Neuronal stem cell (in vitro differentiated cells): ENCODE data around the gene KRT7.
A peak's percentile ranks its signal among the peaks of the same experiment; 100 is the strongest.
"Not testable (repeated sequence)": the region's sequence is repeated elsewhere in the genome, so short reads cannot be mapped to it uniquely, and the experiment has no call there.

ENCODE experiments used
- DNase-seq: peaks from one replicate; pipeline ENCODE4 v3.0.0-alpha.2; 2013; ENCODE audit warnings: low spot score
- H2AFZ ChIP-seq: one replicate; pipeline ENCODE4 v1.6.1; 2013; ENCODE audit warnings: mild to moderate bottlenecking, low read length, inconsistent platforms
- H2AK5ac ChIP-seq: 2 replicates; pipeline ENCODE4 v1.6.1; 2013; ENCODE audit warnings: low read depth, mild to moderate bottlenecking, inconsistent platforms, low read length, moderate library complexity, mixed read lengths
- H2BK120ac ChIP-seq: 2 replicates; pipeline ENCODE4 v1.6.1; 2013; ENCODE audit warnings: low read depth, mild to moderate bottlenecking, inconsistent platforms, low read length, moderate library complexity, mixed read lengths
- H2BK12ac ChIP-seq: one replicate; pipeline ENCODE4 v1.6.1; 2013; ENCODE audit warnings: low read length, inconsistent platforms
- H2BK15ac ChIP-seq: 2 replicates; pipeline ENCODE4 v1.6.1; 2013; ENCODE audit warnings: mild to moderate bottlenecking, low read length, inconsistent platforms, mixed read lengths
- H2BK5ac ChIP-seq: one replicate; pipeline ENCODE4 v1.6.1; 2013; ENCODE audit warnings: inconsistent platforms, mild to moderate bottlenecking, low read length, moderate library complexity
- H3K14ac ChIP-seq: one replicate; pipeline ENCODE4 v1.6.1; 2013; ENCODE audit warnings: low read length, inconsistent platforms
- H3K18ac ChIP-seq: 2 replicates; pipeline ENCODE4 v1.6.1; 2013; ENCODE audit warnings: low read length, inconsistent platforms
- H3K23ac ChIP-seq: 2 replicates; pipeline ENCODE4 v1.6.1; 2013; ENCODE audit warnings: low read depth, mild to moderate bottlenecking, mixed read lengths, low read length, inconsistent platforms; ENCODE audit not compliant: poor library complexity
- H3K27ac ChIP-seq: replicated peaks from 3 replicates; pipeline ENCODE4 v1.5.1; 2013; ENCODE audit warnings: low read length, inconsistent platforms
- H3K27me3 ChIP-seq, 3 experiments: 2 replicates each; pipeline ENCODE4 v1.6.1; 2013; ENCODE audit warnings: low read length in 3 of 3, mild to moderate bottlenecking in 2 of 3, inconsistent platforms in 1 of 3, low read depth in 1 of 3, mixed read lengths in 1 of 3, moderate library complexity in 1 of 3; ENCODE audit not compliant: control insufficient read depth in 3 of 3, insufficient read depth in 3 of 3
- H3K36me3 ChIP-seq, 2 donors: replicated peaks in 1 of 2; 2 replicates each; pipeline ENCODE4 v1.6.1; 2013; ENCODE audit warnings: low read length in 2 of 2; ENCODE audit not compliant: control insufficient read depth in 2 of 2, insufficient read depth in 2 of 2
- H3K4ac ChIP-seq: 2 replicates; pipeline ENCODE4 v1.6.1; 2013; ENCODE audit warnings: inconsistent platforms, mild to moderate bottlenecking, low read length, moderate library complexity
- H3K4me1 ChIP-seq, 2 donors: 1 replicate in 1 of 2; 2 replicates in 1 of 2; pipeline ENCODE4 v1.6.1; 2013; ENCODE audit warnings: low read length in 2 of 2, low read depth in 1 of 2; ENCODE audit not compliant: control insufficient read depth in 2 of 2, insufficient read depth in 1 of 2
- H3K4me2 ChIP-seq: one replicate; pipeline ENCODE4 v1.6.1; 2013; ENCODE audit warnings: mild to moderate bottlenecking, low read length, inconsistent platforms; ENCODE audit not compliant: insufficient read depth, poor library complexity, severe bottlenecking
- H3K4me3 ChIP-seq, 2 donors: 2 replicates each; pipeline ENCODE4 v1.5.1; 2013; ENCODE audit warnings: low read length in 2 of 2, mild to moderate bottlenecking in 2 of 2, inconsistent platforms in 1 of 2, moderate library complexity in 1 of 2
- H3K79me1 ChIP-seq: one replicate; pipeline ENCODE4 v1.6.1; 2013; ENCODE audit warnings: low read depth, mild to moderate bottlenecking, inconsistent platforms, low read length, moderate library complexity
- H3K9ac ChIP-seq: one replicate; pipeline ENCODE4 v1.6.1; 2013; ENCODE audit warnings: mild to moderate bottlenecking, low read depth, low read length, inconsistent platforms; ENCODE audit not compliant: poor library complexity
- H3K9me3 ChIP-seq, 2 donors: replicated peaks in 1 of 2; 2 replicates each; pipeline versions ENCODE3 to v1.6.1; 2013; ENCODE audit warnings: low read length in 2 of 2, mild to moderate bottlenecking in 2 of 2, inconsistent platforms in 1 of 2, low read depth in 1 of 2, mixed read lengths in 1 of 2, moderate library complexity in 1 of 2; ENCODE audit not compliant: control insufficient read depth in 2 of 2, insufficient read depth in 1 of 2
- H4K8ac ChIP-seq: one replicate; pipeline ENCODE4 v1.6.1; 2013; ENCODE audit warnings: low read depth, mild to moderate bottlenecking, inconsistent platforms, low read length, moderate library complexity
- H4K91ac ChIP-seq: one replicate; pipeline ENCODE4 v1.6.1; 2013; ENCODE audit warnings: low read length, low read depth, mild to moderate bottlenecking, inconsistent platforms; ENCODE audit not compliant: poor library complexity
- WGBS, 2 donors: extraction: QIAGEN DNeasy Blood & Tissue Kit; methylation state at CpG; one replicate each; pipeline ENCODE4 v1.1.7; 2013; ENCODE audit warnings: missing lambda C conversion rate in 2 of 2, mixed read lengths in 1 of 2; ENCODE audit not compliant: insufficient read length in 2 of 2, insufficient replicate concordance in 1 of 2; ENCODE audit errors: extremely low coverage in 2 of 2; 5-methylcytosine and 5-hydroxymethylcytosine counted together

Gene KRT7

GRCh38 chr12:52285851-52286530, 52.9 kb downstream of the KRT7 start:
- no CpG with 5 or more reads among the region's 24 CpGs for whole genome bisulfite sequencing, 2 donors
- Histone ChIP-seq H2AFZ (no peak overlapping the region), H3K79me1 (no peaks in the 10 kb centered on the region), H3K27me3 (peaks cover 0 to 2% (median 0%) of the 10 kb centered on the region in 3 experiments), H3K27ac (no peak overlapping the region), H3K18ac (peak overlapping the region; percentile 80), H3K4me1 (peaks cover 0 to 2% of the 10 kb centered on the region in 2 donors), H3K9ac (no peak overlapping the region), H3K9me3 (no peaks in the 10 kb centered on the region), H3K4me2 (no peak overlapping the region), H3K36me3 (no peaks in the 10 kb centered on the region), H4K8ac (no peak overlapping the region), H4K91ac (no peak overlapping the region), H3K14ac (no peak overlapping the region), H2BK5ac (peak overlapping the region; percentile 83), H2BK120ac (no peak overlapping the region), H3K4ac (no peak overlapping the region), H2BK15ac (no peak overlapping the region), H2AK5ac (no peak overlapping the region), H3K4me3 (no peak overlapping the region), H2BK12ac (peak overlapping the region; percentile 73), H3K23ac (no peak overlapping the region)
- no peak for DNase-seq

GRCh38 chr12:52286857-52287785, 54.1 kb downstream of the KRT7 start:
- not testable (repeated sequence) for H3K79me1 ChIP-seq, H3K4me1 ChIP-seq, H3K36me3 ChIP-seq, H2BK15ac ChIP-seq, H3K4me2 ChIP-seq, H3K27ac ChIP-seq, H2BK5ac ChIP-seq, H3K14ac ChIP-seq, H2AK5ac ChIP-seq, H3K23ac ChIP-seq, H3K27me3 ChIP-seq, H3K9ac ChIP-seq, H3K9me3 ChIP-seq, H3K18ac ChIP-seq, H3K4ac ChIP-seq, H2AFZ ChIP-seq, H4K91ac ChIP-seq, H4K8ac ChIP-seq, H2BK12ac ChIP-seq, DNase-seq, H2BK120ac ChIP-seq, H3K4me3 ChIP-seq
- WGBS, 2 donors: no CpG with 5 or more reads among the region's 21 CpGs

- DNase-seq, H2AK5ac ChIP-seq, H3K4me1 ChIP-seq, H4K8ac ChIP-seq, H3K9ac ChIP-seq, H2BK5ac ChIP-seq, H3K23ac ChIP-seq, H3K14ac ChIP-seq, H3K27me3 ChIP-seq, H3K27ac ChIP-seq, H2AFZ ChIP-seq, H3K9me3 ChIP-seq, H2BK12ac ChIP-seq, H3K79me1 ChIP-seq, H3K18ac ChIP-seq, H3K4ac ChIP-seq, H2BK120ac ChIP-seq, H3K4me2 ChIP-seq, H2BK15ac ChIP-seq, H3K36me3 ChIP-seq: not testable (repeated sequence)
- no CpG with 5 or more reads among the region's 17 CpGs for WGBS, 2 donors
- H4K91ac ChIP-seq: peak overlapping the region; percentile 43
- H3K4me3 ChIP-seq: peak overlapping the region in 1 of 2 donors; percentile 50
Measured at GRCh38 chr12:52287816-52288805, 55.1 kb downstream of the KRT7 start.
